HL-60 (cell line): ENCODE measurements around the gene EYS.

ENCODE experiments used
- DNase-seq, 2 experiments: peaks; one replicate each; pipeline ENCODE4 v3.0.0-alpha.2; 2010 to 2020; ENCODE audit warnings: low read depth in 1 of 2, low spot score in 1 of 2
- H3K27ac ChIP-seq: fragments of 250-450 bp; sonication (Bioruptor Pico); replicated peaks from 2 replicates; pipeline ENCODE4 v1.5.1; 2020; ENCODE audit warnings: mild to moderate bottlenecking, moderate library complexity
- H3K27me3 ChIP-seq: fragments of 250-450 bp; sonication (Bioruptor Pico); 2 replicates; pipeline ENCODE4 v1.5.1; 2021; ENCODE audit warnings: mild to moderate bottlenecking, moderate library complexity; ENCODE audit not compliant: insufficient read depth, poor library complexity, severe bottlenecking
- H3K4me3 ChIP-seq: replicated peaks from 2 replicates; pipeline ENCODE4 v1.5.1; 2011; ENCODE audit warnings: mild to moderate bottlenecking, control low read depth, low read length; ENCODE audit not compliant: insufficient read depth
- CTCF ChIP-seq: IDR thresholded peaks from one replicate; pipeline ENCODE4 v1.5.1; 2011; ENCODE audit warnings: low read length, control low read depth, inconsistent platforms; ENCODE audit not compliant: insufficient read depth
- GABPA ChIP-seq: IDR thresholded peaks from 2 replicates; pipeline ENCODE4 v1.6.1; 2012; ENCODE audit warnings: low read depth
- POLR2AphosphoS5 ChIP-seq: IDR thresholded peaks from 2 replicates; pipeline ENCODE4 v1.6.1; 2012; ENCODE audit warnings: low read depth
- REST ChIP-seq: IDR thresholded peaks from 2 replicates; pipeline ENCODE4 v1.6.1; 2012; ENCODE audit warnings: low read depth; ENCODE audit not compliant: insufficient replicate concordance
- SPI1 ChIP-seq: IDR thresholded peaks from 2 replicates; pipeline ENCODE4 v1.6.1; 2012; ENCODE audit warnings: low read depth, mild to moderate bottlenecking, borderline replicate concordance

Gene EYS

GRCh38 chr6:64850121-64850520 lies 856.9 kb downstream of the EYS start:
- no peaks in the 10 kb centered on the region for H3K27me3 ChIP-seq
- no peak for DNase-seq
- H3K4me3 ChIP-seq: no peak overlapping the region
- TF ChIP-seq REST (no peak), CTCF (no peak), GABPA (no peak), SPI1 (no peak), POLR2AphosphoS5 (no peak)
- H3K27ac ChIP-seq: no peak overlapping the region

GRCh38 chr6:64848467-64848866 lies 858.6 kb downstream of the EYS start:
- H3K27ac ChIP-seq: no peak overlapping the region
- H3K4me3 ChIP-seq: no peak overlapping the region
- no peaks in the 10 kb centered on the region for H3K27me3 ChIP-seq
- DNase-seq: no peak
- TF ChIP-seq GABPA (no peak), REST (no peak), POLR2AphosphoS5 (no peak)

GRCh38 chr6:64847396-64847795 lies 859.6 kb downstream of the EYS start:
- TF ChIP-seq REST: no peak
- TF ChIP-seq GABPA: no peak
- no peak for TF ChIP-seq POLR2AphosphoS5
- no peak for TF ChIP-seq CTCF
- no peak for TF ChIP-seq SPI1

GRCh38 chr6:64838726-64839125 lies 868.3 kb downstream of the EYS start:
- Histone ChIP-seq H3K27me3 (no peaks in the 10 kb centered on the region), H3K4me3 (no peak overlapping the region), H3K27ac (no peak overlapping the region)
- TF ChIP-seq REST: no peak
- no peak for TF ChIP-seq POLR2AphosphoS5
- TF ChIP-seq CTCF: no peak
- TF ChIP-seq GABPA: no peak
- no peak for TF ChIP-seq SPI1
- no peak for DNase-seq

More at GRCh38 chr6:64847396-64847795, 859.6 kb downstream of the EYS start:
- no peak overlapping the region for H3K4me3 ChIP-seq
- no peak overlapping the region for H3K27ac ChIP-seq
- DNase-seq: no peak
- no peaks in the 10 kb centered on the region for H3K27me3 ChIP-seq
